ENCODE results near the gene AURKB. TPM values are rescaled to one million over a fixed set of nuclear protein-coding genes. Genes with fewer than 3 reads are reported as not detected.

AURKB gene
- total and polyA plus RNA-seq, 2 of the 13 experiments (the other 11 are each of a cell fraction or from before 2014, with no cell fraction given): 29.5 to 75.3 TPM

DNA sequence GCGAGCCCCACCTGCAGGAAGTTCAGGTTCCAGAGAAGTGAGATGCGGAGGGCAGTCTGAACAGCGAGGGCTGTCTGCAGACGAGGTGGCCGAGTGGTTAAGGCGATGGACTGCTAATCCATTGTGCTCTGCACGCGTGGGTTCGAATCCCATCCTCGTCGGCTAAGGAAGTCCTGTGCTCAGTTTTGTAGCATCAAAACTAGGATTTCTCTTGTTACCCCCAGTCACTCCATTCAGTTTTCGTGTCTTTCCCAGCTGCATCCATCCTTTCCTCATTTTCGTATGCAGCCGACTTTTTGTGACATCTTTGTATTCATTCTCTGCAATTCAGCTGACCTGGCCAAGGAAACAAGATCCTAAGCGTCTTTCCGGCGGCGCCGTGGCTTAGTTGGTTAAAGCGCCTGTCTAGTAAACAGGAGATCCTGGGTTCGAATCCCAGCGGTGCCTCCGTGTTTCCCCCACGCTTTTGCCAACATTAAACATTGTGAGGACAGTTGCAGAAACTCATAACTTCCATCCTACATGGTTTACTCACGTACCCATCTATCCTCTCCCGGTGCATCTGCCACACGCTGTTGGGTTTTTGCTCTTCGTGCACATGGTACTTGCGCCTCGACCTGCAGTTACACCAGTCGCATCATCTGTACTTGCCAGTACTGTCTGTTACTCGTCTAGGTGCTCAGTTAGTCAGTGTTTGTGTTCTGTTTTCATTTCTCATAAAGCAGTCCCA is 23.4 kb downstream of the AURKB start (continued):
- TF ChIP-seq, protein P1, sequence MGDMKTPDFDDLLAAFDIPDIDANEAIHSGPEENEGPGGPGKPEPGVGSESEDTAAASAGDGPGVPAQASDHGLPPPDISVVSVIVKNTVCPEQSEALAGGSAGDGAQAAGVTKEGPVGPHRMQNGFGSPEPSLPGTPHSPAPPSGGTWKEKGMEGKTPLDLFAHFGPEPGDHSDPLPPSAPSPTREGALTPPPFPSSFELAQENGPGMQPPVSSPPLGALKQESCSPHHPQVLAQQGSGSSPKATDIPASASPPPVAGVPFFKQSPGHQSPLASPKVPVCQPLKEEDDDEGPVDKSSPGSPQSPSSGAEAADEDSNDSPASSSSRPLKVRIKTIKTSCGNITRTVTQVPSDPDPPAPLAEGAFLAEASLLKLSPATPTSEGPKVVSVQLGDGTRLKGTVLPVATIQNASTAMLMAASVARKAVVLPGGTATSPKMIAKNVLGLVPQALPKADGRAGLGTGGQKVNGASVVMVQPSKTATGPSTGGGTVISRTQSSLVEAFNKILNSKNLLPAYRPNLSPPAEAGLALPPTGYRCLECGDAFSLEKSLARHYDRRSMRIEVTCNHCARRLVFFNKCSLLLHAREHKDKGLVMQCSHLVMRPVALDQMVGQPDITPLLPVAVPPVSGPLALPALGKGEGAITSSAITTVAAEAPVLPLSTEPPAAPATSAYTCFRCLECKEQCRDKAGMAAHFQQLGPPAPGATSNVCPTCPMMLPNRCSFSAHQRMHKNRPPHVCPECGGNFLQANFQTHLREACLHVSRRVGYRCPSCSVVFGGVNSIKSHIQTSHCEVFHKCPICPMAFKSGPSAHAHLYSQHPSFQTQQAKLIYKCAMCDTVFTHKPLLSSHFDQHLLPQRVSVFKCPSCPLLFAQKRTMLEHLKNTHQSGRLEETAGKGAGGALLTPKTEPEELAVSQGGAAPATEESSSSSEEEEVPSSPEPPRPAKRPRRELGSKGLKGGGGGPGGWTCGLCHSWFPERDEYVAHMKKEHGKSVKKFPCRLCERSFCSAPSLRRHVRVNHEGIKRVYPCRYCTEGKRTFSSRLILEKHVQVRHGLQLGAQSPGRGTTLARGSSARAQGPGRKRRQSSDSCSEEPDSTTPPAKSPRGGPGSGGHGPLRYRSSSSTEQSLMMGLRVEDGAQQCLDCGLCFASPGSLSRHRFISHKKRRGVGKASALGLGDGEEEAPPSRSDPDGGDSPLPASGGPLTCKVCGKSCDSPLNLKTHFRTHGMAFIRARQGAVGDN (CRISPR knock-in tag; IDR thresholded peaks at IDR 0.05): no peak; the same call in none of the 2 replicates
- TF ChIP-seq, protein P2, sequence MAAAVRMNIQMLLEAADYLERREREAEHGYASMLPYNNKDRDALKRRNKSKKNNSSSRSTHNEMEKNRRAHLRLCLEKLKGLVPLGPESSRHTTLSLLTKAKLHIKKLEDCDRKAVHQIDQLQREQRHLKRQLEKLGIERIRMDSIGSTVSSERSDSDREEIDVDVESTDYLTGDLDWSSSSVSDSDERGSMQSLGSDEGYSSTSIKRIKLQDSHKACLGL (CRISPR knock-in tag; IDR thresholded peaks at IDR 0.05): peak; percentile 16; the same call in 1 of the 2 replicates
- TF ChIP-seq HDAC2 (CRISPR knock-in tag; IDR thresholded peaks at IDR 0.05): no peak
- no peak for TF ChIP-seq KLF13 (CRISPR knock-in tag; IDR thresholded peaks at IDR 0.05)
- TF ChIP-seq, protein P3, sequence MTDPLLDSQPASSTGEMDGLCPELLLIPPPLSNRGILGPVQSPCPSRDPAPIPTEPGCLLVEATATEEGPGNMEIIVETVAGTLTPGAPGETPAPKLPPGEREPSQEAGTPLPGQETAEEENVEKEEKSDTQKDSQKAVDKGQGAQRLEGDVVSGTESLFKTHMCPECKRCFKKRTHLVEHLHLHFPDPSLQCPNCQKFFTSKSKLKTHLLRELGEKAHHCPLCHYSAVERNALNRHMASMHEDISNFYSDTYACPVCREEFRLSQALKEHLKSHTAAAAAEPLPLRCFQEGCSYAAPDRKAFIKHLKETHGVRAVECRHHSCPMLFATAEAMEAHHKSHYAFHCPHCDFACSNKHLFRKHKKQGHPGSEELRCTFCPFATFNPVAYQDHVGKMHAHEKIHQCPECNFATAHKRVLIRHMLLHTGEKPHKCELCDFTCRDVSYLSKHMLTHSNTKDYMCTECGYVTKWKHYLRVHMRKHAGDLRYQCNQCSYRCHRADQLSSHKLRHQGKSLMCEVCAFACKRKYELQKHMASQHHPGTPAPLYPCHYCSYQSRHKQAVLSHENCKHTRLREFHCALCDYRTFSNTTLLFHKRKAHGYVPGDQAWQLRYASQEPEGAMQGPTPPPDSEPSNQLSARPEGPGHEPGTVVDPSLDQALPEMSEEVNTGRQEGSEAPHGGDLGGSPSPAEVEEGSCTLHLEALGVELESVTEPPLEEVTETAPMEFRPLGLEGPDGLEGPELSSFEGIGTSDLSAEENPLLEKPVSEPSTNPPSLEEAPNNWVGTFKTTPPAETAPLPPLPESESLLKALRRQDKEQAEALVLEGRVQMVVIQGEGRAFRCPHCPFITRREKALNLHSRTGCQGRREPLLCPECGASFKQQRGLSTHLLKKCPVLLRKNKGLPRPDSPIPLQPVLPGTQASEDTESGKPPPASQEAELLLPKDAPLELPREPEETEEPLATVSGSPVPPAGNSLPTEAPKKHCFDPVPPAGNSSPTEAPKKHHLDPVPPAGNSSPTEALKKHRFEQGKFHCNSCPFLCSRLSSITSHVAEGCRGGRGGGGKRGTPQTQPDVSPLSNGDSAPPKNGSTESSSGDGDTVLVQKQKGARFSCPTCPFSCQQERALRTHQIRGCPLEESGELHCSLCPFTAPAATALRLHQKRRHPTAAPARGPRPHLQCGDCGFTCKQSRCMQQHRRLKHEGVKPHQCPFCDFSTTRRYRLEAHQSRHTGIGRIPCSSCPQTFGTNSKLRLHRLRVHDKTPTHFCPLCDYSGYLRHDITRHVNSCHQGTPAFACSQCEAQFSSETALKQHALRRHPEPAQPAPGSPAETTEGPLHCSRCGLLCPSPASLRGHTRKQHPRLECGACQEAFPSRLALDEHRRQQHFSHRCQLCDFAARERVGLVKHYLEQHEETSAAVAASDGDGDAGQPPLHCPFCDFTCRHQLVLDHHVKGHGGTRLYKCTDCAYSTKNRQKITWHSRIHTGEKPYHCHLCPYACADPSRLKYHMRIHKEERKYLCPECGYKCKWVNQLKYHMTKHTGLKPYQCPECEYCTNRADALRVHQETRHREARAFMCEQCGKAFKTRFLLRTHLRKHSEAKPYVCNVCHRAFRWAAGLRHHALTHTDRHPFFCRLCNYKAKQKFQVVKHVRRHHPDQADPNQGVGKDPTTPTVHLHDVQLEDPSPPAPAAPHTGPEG (CRISPR knock-in tag; IDR thresholded peaks at IDR 0.05): no peak
- peak; percentile 55; the same call in 1 of the 2 replicates for TF ChIP-seq MIER3 (CRISPR knock-in tag; IDR thresholded peaks at IDR 0.05; ENCODE audit: borderline replicate concordance)
- no peak for TF ChIP-seq SRY (CRISPR knock-in tag; IDR thresholded peaks at IDR 0.05)
- TF ChIP-seq MEIS1 (CRISPR knock-in tag; IDR thresholded peaks at IDR 0.05; ENCODE audit: borderline replicate concordance): 0 out of 2 replicates have a peak, but pooled peaks have one; percentile 16
- no peak for TF ChIP-seq EED (CRISPR knock-in tag; IDR thresholded peaks at IDR 0.05)
- peak; percentile 35; the same call in 1 of the 2 replicates for TF ChIP-seq RCOR2 (CRISPR knock-in tag; IDR thresholded peaks at IDR 0.05)
- TF ChIP-seq ZNF660 (CRISPR knock-in tag; IDR thresholded peaks at IDR 0.05; ENCODE audit: borderline replicate concordance, low read depth): no peak
- TF ChIP-seq MIER2 (CRISPR knock-in tag; IDR thresholded peaks at IDR 0.05): no peak; the same call in 1 of the 2 replicates
- TF ChIP-seq, protein P4, sequence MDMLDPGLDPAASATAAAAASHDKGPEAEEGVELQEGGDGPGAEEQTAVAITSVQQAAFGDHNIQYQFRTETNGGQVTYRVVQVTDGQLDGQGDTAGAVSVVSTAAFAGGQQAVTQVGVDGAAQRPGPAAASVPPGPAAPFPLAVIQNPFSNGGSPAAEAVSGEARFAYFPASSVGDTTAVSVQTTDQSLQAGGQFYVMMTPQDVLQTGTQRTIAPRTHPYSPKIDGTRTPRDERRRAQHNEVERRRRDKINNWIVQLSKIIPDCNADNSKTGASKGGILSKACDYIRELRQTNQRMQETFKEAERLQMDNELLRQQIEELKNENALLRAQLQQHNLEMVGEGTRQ (IDR thresholded peaks at IDR 0.05; ENCODE audit: low read depth, low read length): no peak
- TF ChIP-seq, protein P4 (CRISPR knock-in tag; IDR thresholded peaks at IDR 0.05; ENCODE audit: borderline replicate concordance): no peak
- TF ChIP-seq ZFP82 (CRISPR knock-in tag; IDR thresholded peaks at IDR 0.05; ENCODE audit: borderline replicate concordance): no peak
- TF ChIP-seq REPIN1 (CRISPR knock-in tag; IDR thresholded peaks at IDR 0.05; ENCODE audit: borderline replicate concordance, low read depth): 0 out of 2 replicates have a peak, but pooled peaks have one; percentile 46

Measured in HepG2 (cell line).